Prostate gland (tissue), 2 donors: ENCODE measurements around the gene MTA3. TPM values are rescaled to one million over a fixed set of nuclear protein-coding genes. Genes with fewer than 3 reads are reported as not detected.
"Not testable (repeated sequence)": the region's sequence is repeated elsewhere in the genome, so short reads cannot be mapped to it uniquely, and the experiment has no call there.

Source experiments
- DNase-seq: peaks from one replicate; pipeline ENCODE4 v3.0.0-alpha.2; 2019; ENCODE audit warnings: low spot score
- H3K27ac ChIP-seq, 2 donors: fragments of 200-600 bp; sonication (generic); 2 replicates each; pipeline ENCODE4 v1.5.1; 2017 to 2019
- H3K27me3 ChIP-seq: fragments of 200-600 bp; sonication (generic); replicated peaks from 2 replicates; pipeline ENCODE4 v1.5.1; 2019; ENCODE audit not compliant: insufficient read depth
- H3K36me3 ChIP-seq, 2 donors: fragments of 200-600 bp; sonication (generic); 1 replicate in 1 of 2; 2 replicates in 1 of 2; pipeline versions ENCODE4 v1.5.1 to v1.8.1; 2017 to 2019
- H3K4me1 ChIP-seq: fragments of 200-600 bp; sonication (generic); replicated peaks from 2 replicates; pipeline ENCODE4 v1.5.1; 2019
- H3K4me3 ChIP-seq, 2 donors: fragments of 200-600 bp; sonication (generic); 2 replicates each; pipeline ENCODE4 v1.5.1; 2017 to 2019
- H3K9me3 ChIP-seq: fragments of 200-600 bp; sonication (generic); 2 replicates; pipeline ENCODE4 v1.5.1; 2017
- POLR2A ChIP-seq: fragments of 450-650 bp; IDR thresholded peaks from one replicate; pipeline ENCODE4 v1.6.1; 2016; ENCODE audit warnings: antibody characterized with exemption, mild to moderate bottlenecking
- POLR2AphosphoS5 ChIP-seq: sonication (generic); formaldehyde crosslinking; IDR thresholded peaks from one replicate; pipeline ENCODE4 v1.6.1; 2017; ENCODE audit warnings: antibody characterized with exemption
- WGBS: methylation state at CpG from one replicate; pipeline ENCODE4 v1.1.5; 2018; 5-methylcytosine and 5-hydroxymethylcytosine counted together
- intact Hi-C: fragments of 100-400 bp; cut with DNase I; formaldehyde crosslinking; loops from one replicate; pipeline ENCODE4 v1.14.2; 2022
- total RNA-seq, 2 donors: library from RNA; depleted of rRNA; stranded (reverse); fragments of >200 nt; gene quantifications; one replicate each; pipeline ENCODE4 v1.1.0, GENCODE V29; 2016
- TF ChIP-seq, protein P1 (sequence below), 4 experiments: fragments of 200-600 bp in 2 of 4; fragments of 450-650 bp in 2 of 4; sonication (generic) in 2 of 4; IDR thresholded peaks; 1 replicate in 3 of 4; 2 replicates in 1 of 4; pipeline ENCODE4 v1.5.1; 2016 to 2019; ENCODE audit warnings: antibody characterized with exemption in 4 of 4, mild to moderate bottlenecking in 2 of 4, moderate library complexity in 2 of 4

Gene MTA3
- total RNA-seq, 2 donors from 2014 or later: 23.6 to 53.4 TPM

- TF ChIP-seq POLR2A: no peak
- TF ChIP-seq POLR2AphosphoS5: no peak
- TF ChIP-seq, protein P1, sequence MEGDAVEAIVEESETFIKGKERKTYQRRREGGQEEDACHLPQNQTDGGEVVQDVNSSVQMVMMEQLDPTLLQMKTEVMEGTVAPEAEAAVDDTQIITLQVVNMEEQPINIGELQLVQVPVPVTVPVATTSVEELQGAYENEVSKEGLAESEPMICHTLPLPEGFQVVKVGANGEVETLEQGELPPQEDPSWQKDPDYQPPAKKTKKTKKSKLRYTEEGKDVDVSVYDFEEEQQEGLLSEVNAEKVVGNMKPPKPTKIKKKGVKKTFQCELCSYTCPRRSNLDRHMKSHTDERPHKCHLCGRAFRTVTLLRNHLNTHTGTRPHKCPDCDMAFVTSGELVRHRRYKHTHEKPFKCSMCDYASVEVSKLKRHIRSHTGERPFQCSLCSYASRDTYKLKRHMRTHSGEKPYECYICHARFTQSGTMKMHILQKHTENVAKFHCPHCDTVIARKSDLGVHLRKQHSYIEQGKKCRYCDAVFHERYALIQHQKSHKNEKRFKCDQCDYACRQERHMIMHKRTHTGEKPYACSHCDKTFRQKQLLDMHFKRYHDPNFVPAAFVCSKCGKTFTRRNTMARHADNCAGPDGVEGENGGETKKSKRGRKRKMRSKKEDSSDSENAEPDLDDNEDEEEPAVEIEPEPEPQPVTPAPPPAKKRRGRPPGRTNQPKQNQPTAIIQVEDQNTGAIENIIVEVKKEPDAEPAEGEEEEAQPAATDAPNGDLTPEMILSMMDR (IDR thresholded peaks at IDR 0.05): no peak
These were observed 156.5 kb downstream of the MTA3 start for GRCh38 chr2:42724886-42725285.

GRCh38 chr2:42725657-42726056, 157.2 kb downstream of the MTA3 start:
- no peak for DNase-seq

More at GRCh38 chr2:42724886-42725285, 156.5 kb downstream of the MTA3 start:
- intact Hi-C loops: no loop called here
- Histone ChIP-seq H3K4me3 (no peak overlapping the region), H3K4me1 (no peaks in the 10 kb centered on the region), H3K36me3 (no peaks in the 10 kb centered on the region), H3K9me3 (no peaks in the 10 kb centered on the region), H3K27ac (no peak overlapping the region), H3K27me3 (no peaks in the 10 kb centered on the region)
- WGBS: 85% methylated on average over 2 of the region's 2 CpGs
- no peak for DNase-seq

DNA sequence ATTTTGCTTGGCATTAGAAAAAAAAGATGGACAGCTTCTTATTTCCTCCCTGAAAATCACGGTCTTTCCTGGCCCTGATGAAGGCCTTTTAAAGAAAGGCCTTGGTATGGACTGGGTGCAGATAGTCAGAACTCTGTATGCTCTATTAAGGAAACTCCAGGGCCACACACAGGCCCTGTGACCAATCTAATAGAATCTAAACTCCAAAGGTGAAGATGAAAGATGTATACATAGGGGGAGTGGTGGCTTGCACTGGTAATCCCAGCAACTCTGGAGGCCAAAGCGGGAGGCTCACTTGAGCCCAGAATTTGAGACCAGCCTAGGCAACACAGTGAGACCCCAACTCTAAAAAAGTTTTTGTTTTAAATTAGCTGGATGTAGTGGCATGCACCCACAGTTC, 158.2 kb downstream of the MTA3 start:
- TF ChIP-seq, protein P1 (IDR thresholded peaks at IDR 0.05): no peak
- TF ChIP-seq POLR2A: no peak
- no peak for TF ChIP-seq POLR2AphosphoS5
- Histone ChIP-seq H3K4me3 (no peak overlapping the region), H3K27ac (no peak overlapping the region), H3K4me1 (no peaks in the 10 kb centered on the region), H3K9me3 (no peaks in the 10 kb centered on the region), H3K27me3 (no peaks in the 10 kb centered on the region), H3K36me3 (no peaks in the 10 kb centered on the region)
- no peak for DNase-seq
- intact Hi-C loops: no loop called here
- WGBS: 88% methylated on average over 2 of the region's 2 CpGs

More at GRCh38 chr2:42725657-42726056, 157.2 kb downstream of the MTA3 start:
- Histone ChIP-seq H3K4me3 (no peak overlapping the region), H3K27ac (no peak overlapping the region), H3K36me3 (no peaks in the 10 kb centered on the region), H3K27me3 (no peaks in the 10 kb centered on the region), H3K4me1 (no peaks in the 10 kb centered on the region), H3K9me3 (no peaks in the 10 kb centered on the region)
- intact Hi-C loops: no loop called here
- WGBS: 86% methylated on average over 4 of the region's 4 CpGs
- TF ChIP-seq, protein P1 (IDR thresholded peaks at IDR 0.05): no peak
- TF ChIP-seq POLR2A (no peak), POLR2AphosphoS5 (no peak)

GRCh38 chr2:42731316-42731715, 162.9 kb downstream of the MTA3 start:
- intact Hi-C loops, H3K9me3 ChIP-seq, DNase-seq, H3K27me3 ChIP-seq, H3K4me3 ChIP-seq, H3K36me3 ChIP-seq, H3K27ac ChIP-seq, H3K4me1 ChIP-seq: not testable (repeated sequence)
- WGBS: 94% methylated on average over 4 of the region's 4 CpGs

- TF ChIP-seq POLR2A: no peak
- TF ChIP-seq, protein P1 (IDR thresholded peaks at IDR 0.05): no peak
- TF ChIP-seq POLR2AphosphoS5: no peak
- H3K27me3 ChIP-seq: no peaks in the 10 kb centered on the region
- no peaks in the 10 kb centered on the region for H3K9me3 ChIP-seq
- no peaks in the 10 kb centered on the region for H3K36me3 ChIP-seq
- WGBS: 77% methylated on average over 1 of the region's 1 CpG
- H3K27ac ChIP-seq: no peak overlapping the region
- DNase-seq: no peak
- H3K4me1 ChIP-seq: no peaks in the 10 kb centered on the region
- intact Hi-C loops: no loop called here
- no peak overlapping the region for H3K4me3 ChIP-seq
These were observed 165.4 kb downstream of the MTA3 start for GRCh38 chr2:42733852-42734251.
